HG03575 (cell line): ENCODE results near the gene GNG4.
"Not testable (repeated sequence)": the region's sequence is repeated elsewhere in the genome, so short reads cannot be mapped to it uniquely, and the experiment has no call there.

Source experiments
- ATAC-seq: cut with Tn5 transposase; IDR thresholded peaks from one replicate; pipeline ENCODE4 v1.9.1; 2021; ENCODE audit not compliant: unreplicated experiment, insufficient number of reproducible peaks, low FRiP score; ENCODE audit errors: extremely low read depth

GNG4 gene

GRCh38 chr1:235558621-235559169 lies 90.9 kb downstream of the GNG4 start:
- no peak for ATAC-seq

- ATAC-seq, result no peak
Observed at GRCh38 chr1:235557495-235557894, 92.1 kb downstream of the GNG4 start.

GRCh38 chr1:235556807-235557206 lies 92.8 kb downstream of the GNG4 start:
- no peak for ATAC-seq

GRCh38 chr1:235553112-235553551 lies 96.5 kb downstream of the GNG4 start:
- no peak for ATAC-seq

GRCh38 chr1:235552146-235552716 lies 97.4 kb downstream of the GNG4 start:
- ATAC-seq, result no peak

- no peak for ATAC-seq
Observed at GRCh38 chr1:235549351-235550139, 100.0 kb downstream of the GNG4 start.

GRCh38 chr1:235546369-235547155 lies 103.0 kb downstream of the GNG4 start:
- ATAC-seq, result not testable (repeated sequence)

- no peak for ATAC-seq
Observed at GRCh38 chr1:235545292-235545930, 104.2 kb downstream of the GNG4 start.

GRCh38 chr1:235542845-235543244 lies 106.7 kb downstream of the GNG4 start:
- not testable (repeated sequence) for ATAC-seq

- ATAC-seq, result no peak
Observed at GRCh38 chr1:235533476-235534168, 116.0 kb downstream of the GNG4 start.

GRCh38 chr1:235532360-235532759 lies 117.2 kb downstream of the GNG4 start:
- ATAC-seq, result no peak

GRCh38 chr1:235527196-235527814 lies 122.3 kb downstream of the GNG4 start:
- no peak for ATAC-seq

GRCh38 chr1:235525314-235525713 lies 124.3 kb downstream of the GNG4 start:
- ATAC-seq, result no peak

GRCh38 chr1:235516862-235517446 lies 132.6 kb downstream of the GNG4 start:
- no peak for ATAC-seq

- ATAC-seq, result no peak
Observed at GRCh38 chr1:235515844-235516512, 133.6 kb downstream of the GNG4 start.

- ATAC-seq, result no peak
Observed at GRCh38 chr1:235513495-235514366, 135.9 kb downstream of the GNG4 start.
